GM11168 (cell line): Measurements from ENCODE around the gene LEMD1.
"Not testable (repeated sequence)": the region's sequence is repeated elsewhere in the genome, so short reads cannot be mapped to it uniquely, and the experiment has no call there.

Experiments
- in situ Hi-C: fragments of 300-500 bp; cut with MboI; formaldehyde crosslinking; loops from one replicate; pipeline ENCODE4 v1.12.0; 2022; ENCODE audit warnings: low sequenced_read_pairs; ENCODE audit not compliant: unreplicated experiment

The LEMD1 gene

DNA sequence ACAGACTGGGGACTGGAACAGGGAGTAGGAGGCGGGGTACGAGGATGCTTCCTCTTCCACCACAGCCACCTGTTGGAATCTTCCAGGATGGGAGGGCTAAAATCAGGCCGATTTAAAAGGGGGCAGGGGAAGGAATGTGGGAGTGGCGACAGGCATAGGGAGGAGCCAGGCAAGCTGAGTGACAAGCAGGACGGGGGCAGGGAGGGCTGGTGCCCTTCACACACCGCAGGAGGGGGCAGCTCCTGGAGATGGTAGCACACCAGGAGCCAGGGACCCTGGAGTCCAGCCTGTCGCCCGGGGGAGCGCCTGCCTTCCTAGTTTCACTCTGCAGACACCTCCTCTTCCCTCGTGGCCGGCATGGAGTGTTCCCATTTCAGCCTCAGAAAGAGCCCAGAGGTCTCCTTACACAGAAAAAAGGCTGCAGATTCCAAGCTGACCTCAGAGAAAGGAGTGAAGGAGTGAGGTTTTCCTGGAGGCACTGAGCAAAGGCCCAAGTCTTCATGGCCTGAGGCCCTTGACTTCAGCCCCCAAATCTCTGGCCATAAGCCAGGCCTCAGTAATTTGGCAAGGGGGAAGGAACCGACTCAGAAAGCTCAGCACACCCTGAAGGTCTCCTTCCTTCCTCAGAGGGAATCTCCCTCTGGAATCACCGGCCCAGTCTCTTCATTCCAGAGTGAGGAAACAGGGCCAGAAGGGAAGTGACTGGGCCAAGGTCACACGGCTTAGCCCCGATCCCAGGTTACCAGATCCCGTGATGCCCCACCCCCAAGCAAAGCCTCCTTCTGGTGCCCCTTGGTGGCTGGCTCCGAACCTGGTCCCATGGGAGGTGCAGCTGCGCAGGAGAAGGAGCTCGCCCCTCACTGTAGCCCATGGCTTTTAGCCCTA, 25.8 kb upstream of the LEMD1 start:
- in situ Hi-C loops = no loop called here

DNA sequence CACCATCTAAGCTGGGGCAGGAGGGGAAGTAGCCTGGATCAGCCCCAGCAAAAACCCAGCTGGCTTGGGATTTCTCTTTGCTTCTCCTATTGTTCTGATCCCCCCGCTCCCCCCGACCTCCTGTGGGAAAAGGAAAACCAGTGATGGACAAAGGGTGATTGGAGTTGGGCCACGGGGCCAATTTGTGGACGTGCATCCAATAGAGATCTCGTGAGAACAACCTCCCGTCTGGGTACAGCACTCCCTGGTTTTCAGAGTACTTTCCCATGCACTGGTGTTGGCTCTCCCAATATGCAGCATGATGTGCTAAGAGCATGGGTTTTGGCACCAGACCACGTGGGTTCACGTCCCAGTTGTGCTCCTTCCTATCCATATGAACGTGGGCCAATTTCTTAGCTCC, 25.0 kb upstream of the LEMD1 start:
- in situ Hi-C loops = no loop called here

DNA sequence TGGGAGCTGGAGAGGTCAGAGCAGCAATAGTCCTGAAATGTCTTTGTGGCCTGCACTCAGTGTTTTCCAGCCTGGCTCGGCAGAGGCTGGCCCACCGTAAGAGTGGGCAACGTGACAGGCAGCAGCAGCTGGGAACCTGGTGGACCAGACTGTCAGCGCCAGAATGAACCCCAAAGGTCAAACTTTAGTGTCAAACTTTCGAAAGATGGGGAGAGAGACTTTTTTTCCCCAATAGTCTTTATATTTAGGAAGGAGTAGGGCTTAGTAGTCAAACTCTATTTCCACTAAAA, 23.7 kb upstream of the LEMD1 start:
- in situ Hi-C loops = no loop called here

DNA sequence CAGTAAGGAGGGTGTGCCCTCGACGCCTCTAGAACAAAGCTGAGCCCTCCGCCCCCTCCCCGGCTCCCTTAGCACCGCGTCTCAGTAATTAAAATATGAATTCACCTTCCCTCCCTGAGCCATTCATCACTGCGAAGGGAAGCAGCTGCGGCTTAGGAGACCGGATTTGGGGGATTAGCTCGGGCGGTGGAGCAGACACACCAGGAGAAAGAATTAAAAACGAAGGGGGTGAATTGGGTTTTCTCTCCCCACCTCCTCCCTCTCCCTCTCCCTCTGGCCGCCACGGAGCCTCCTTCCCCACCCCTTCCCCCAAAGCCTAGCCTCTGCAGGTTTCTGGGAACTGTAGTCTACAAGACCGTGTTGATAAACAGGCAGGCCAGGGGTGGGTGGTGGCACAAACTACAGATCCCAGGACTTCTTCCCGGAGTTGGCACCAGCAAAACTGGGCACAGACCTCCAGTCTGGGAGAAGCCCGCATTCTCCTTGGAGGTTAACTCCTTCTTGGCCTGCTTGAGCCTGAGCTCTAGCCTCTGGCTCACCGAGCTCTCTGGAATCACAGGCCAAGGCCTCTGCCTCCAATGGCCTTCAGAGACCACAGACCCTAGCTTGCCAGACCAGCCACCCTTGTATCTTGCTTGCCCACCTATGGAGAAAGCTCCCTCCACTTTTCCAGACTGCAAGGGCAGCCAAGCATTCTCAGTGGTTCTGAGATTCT, 23.2 kb upstream of the LEMD1 start:
- in situ Hi-C loops = no loop called here

- in situ Hi-C loops = no loop called here
Observed at GRCh38 chr1:205444300-205444930, 22.6 kb upstream of the LEMD1 start.

- in situ Hi-C loops = no loop called here
Observed at GRCh38 chr1:205443585-205444299, 21.9 kb upstream of the LEMD1 start.

DNA sequence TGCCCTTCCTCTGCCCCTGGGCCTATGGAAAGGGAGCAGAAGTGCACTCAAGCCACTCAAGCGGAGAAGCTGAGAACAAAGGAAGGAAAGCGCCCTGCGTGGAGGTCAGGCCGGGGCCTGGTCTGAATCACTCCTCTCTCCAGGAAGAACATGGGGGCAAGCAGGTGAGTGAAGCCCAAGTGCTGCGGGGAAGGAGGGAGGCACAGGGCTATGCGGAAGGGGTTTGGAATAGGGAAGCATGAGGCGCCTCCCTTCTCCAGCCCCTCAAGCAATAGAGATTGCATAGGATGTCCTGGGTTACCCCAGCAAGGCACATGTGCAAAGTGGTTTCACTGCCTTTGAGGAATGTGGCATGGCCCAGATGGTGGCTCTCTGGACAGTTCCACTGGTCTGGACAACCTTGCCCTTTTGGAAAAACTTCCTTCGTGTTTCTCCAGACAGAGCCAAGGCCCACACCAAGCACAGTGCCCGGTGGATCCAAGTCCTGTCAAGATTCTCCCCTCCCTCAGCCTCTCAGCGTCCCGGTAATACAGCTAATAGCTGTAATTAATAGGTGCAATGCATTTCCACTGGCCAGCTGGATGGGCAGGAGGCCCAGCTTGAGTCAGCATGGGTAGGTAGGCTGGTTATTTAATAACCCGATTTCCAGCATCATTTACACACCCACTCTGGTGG, 20.3 kb upstream of the LEMD1 start:
- in situ Hi-C loops = no loop called here

- in situ Hi-C loops = no loop called here
Observed at GRCh38 chr1:205441716-205442050, 19.8 kb upstream of the LEMD1 start.

- in situ Hi-C loops = no loop called here
Observed at GRCh38 chr1:205441318-205441633, 19.4 kb upstream of the LEMD1 start.

DNA sequence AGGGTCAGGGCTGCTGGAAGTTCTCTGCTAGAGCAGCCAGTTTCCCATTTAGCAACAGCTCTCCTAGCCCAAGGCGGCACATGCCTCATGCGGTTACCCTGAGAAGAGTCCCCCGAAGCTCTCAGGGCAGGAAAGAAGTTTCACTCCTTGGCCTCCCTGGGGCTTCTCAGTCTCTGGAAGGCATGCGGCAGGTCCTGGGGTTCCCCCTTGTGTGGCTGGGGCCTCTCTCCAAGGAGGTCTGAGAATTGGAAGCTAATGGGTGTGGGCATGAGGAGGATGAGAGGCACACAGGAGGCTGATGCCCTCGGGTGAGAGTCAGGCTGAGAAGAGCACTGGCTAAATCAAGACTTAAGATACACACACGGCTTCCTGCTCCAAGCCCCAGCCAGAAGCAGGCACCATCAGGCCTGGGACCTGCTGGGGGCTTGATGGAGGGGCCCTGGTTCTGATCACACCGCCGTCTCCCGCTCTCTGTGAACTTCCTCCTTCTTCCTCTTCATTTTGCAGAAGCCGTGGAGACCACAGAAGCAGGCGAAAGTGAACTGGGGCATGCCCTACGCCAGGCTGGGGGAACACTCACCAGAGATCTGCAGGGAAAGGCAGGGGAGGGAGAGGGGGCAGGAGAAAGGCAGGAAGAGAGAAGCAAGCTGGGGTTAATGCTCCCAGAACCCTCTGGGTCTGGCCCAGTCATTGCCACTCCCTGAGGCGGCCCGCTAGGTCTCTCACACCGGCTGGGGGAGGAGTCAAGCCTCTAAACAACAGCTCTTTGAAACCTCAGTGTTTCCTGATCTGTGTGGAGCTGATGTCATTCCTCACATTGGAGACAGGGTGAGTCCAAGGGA, 18.8 kb upstream of the LEMD1 start:
- in situ Hi-C loops = no loop called here

DNA sequence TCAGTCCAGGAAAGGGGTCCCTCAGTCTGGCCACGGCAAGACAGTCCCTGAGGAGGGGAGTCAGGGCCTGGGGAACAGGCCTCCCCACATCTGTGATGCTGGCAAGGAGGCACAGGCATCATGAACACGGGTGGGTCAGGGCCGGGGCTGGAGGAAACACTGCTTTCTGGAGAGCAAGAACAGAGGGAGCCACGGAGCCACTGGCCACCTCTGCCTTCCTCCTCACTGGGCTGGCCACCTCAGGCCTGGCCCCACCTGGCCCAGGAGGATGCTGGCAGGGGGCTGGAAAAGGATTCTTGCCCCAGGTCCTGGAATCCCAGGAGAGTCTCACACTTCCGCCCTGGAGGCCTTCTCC, 18.2 kb upstream of the LEMD1 start:
- in situ Hi-C loops = no loop called here

DNA sequence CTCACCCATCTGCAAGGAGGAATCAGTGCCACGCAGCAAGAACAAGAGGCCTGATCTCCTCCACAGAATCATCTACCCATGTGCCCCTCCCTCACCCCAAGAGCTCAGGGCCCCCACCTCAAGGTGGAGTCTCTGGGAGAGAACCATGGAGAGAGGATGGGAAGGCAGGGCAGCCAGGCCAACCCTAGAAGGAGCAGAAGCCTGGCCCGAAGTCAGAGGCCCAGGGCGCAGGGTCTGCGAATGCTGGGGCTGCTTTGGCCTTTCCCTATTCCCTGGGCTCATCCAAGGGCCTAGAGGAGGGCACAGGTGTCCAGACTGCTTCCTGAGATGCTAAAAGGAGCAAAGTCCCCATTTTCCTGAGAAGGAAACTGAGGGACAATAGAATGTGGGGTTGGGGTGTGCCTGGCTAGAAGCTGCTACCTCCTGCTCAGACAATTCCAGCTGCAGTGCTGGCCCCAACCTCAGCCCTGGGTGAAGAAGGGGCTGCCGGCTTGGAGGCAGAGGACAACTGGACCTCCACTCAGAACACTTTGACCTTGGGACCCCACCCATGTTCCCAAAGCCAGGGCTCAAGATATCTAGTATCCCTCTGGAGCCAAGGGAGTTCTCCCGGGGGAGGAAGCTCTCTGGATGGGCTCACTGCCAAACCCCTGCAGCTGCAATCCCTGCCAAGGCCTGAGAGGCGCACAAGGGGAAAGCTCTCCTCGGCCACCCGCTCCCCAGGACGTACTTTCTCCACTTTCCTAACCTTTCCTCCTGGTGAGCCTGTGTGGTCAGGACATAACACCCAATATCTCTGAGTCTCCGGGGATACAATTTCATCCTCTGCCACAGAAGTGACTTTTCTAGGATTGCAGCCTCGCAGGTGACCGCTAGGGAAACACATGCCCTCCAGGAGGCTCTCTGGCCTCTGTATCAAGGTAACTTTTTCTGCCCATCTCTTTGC, 16.6 kb upstream of the LEMD1 start:
- in situ Hi-C loops = no loop called here

GRCh38 chr1:205437570-205437969, 15.7 kb upstream of the LEMD1 start:
- in situ Hi-C loops = no loop called here

DNA sequence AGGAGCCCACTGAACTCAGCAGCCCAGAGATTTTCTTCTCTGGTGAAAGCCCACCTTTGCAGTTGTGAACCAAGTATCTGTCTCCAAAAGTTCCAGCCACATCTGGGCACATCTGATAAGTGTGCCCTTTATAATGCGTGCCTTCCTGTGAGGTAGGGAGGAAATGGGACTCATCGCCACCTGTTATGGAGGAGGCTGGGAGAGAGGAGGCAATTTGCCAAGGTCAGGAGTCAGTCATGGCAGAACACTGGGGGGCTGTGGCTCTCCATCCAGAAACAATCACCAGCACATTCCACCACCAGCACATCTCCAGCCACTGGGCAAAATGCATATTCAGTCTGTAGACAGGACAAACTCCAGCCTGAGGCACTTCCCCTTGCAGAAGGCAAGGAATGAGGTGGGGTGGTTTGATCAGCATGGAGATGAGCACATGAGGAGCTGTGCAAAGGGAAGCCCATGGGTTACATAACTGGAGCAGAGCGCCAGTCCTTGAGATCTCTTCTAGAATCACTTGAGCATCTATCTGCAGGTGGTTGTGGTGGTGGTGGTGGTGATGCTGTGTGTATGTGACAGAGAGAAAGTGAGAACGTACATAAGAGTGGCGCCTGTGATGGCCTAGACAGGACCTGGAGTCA, 15.0 kb upstream of the LEMD1 start:
- in situ Hi-C loops = no loop called here

GRCh38 chr1:205435578-205436573, 14.0 kb upstream of the LEMD1 start:
- in situ Hi-C loops = no loop called here

GRCh38 chr1:205434738-205435137, 12.9 kb upstream of the LEMD1 start:
- in situ Hi-C loops = no loop called here

GRCh38 chr1:205432692-205433091, 10.8 kb upstream of the LEMD1 start:
- in situ Hi-C loops = not testable (repeated sequence)
